Measurements from ENCODE around the gene GALNT2. TPM values are rescaled to one million over a fixed set of nuclear protein-coding genes. Genes with fewer than 3 reads are reported as not detected.
A peak's percentile ranks its signal among the peaks of the same experiment; 100 is the strongest.

Gene GALNT2
- total RNA-seq, 5 donors from 2014 or later (not counting 1 experiment from before 2014, with no cell fraction given): 22.2 to 29.7 (median 23.5) TPM

DNA sequence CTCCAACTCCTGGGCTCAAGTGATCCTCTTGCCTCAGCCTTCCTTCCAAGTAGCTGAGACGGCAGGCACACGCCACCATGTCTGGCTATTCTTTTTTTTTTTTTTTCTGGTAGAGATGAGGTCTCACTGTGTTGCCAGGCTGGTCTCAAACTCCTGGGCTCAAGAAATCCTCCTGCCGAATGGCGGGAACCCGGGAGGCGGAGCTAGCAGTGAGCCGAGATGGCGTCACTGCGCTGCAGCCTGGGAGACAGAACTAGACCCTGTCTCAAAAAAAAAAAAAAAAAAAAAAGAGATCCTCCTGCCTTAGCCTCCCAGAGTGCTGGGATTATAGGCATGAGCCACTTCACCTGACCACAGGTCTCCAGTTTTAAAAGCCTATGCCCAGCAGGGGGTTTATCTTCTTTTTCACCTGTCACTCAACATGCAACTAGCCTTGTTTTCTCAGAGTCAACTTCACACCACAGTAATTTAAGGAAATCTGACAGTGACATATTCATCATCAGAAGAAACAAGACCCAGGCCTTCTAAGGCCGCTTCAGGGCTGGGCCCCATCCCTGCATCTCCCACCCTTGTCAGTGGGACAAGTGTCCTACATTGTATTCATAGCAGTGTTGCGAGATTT is 38.3 kb upstream of the GALNT2 start:
- ChIA-PET CTCF (no interaction called here), POLR2A (no interaction called here)
- DNase-seq (no peak), ATAC-seq (replicated peaks in 1 of 4) (no peak)
- Histone ChIP-seq H3K4me1 (ENCODE audit: control insufficient read depth in 1 of 2, extremely low read depth in 1 of 2, insufficient read depth in 2 of 2, low read length in 2 of 2) (peaks cover 2 to 6% of the 10 kb centered on the region in 2 experiments), H3K4me3 (ENCODE audit: control insufficient read depth in 1 of 2, extremely low read depth in 1 of 2, low read length in 1 of 2) (no peak overlapping the region), H3K36me3 (ENCODE audit: control insufficient read depth in 2 of 2, extremely low read depth in 1 of 2, insufficient read depth in 1 of 2, low read length in 1 of 2) (no peaks in the 10 kb centered on the region), H3K27me3 (replicated peaks in 1 of 2; ENCODE audit: control insufficient read depth in 2 of 2, extremely low read depth in 1 of 2, insufficient read depth in 2 of 2, low read length in 1 of 2) (no peaks in the 10 kb centered on the region), H3K9me3 (no peaks in the 10 kb centered on the region), H3K27ac (ENCODE audit: low read length) (no peak overlapping the region)
- WGBS (ENCODE audit: insufficient coverage): 95% methylated on average over 3 of the region's 11 CpGs
- Mint-ChIP-seq H3K27ac (no peak overlapping the region), H3K4me1 (peaks cover 5 to 13% (median 6%) of the 10 kb centered on the region in 3 donors), H3K9me3 (peaks cover 0 to 10% (median 7%) of the 10 kb centered on the region in 3 donors), H3K27me3 (no peaks in the 10 kb centered on the region), H3K4me3 (no peak overlapping the region), H3K36me3 (no peaks in the 10 kb centered on the region)

DNA sequence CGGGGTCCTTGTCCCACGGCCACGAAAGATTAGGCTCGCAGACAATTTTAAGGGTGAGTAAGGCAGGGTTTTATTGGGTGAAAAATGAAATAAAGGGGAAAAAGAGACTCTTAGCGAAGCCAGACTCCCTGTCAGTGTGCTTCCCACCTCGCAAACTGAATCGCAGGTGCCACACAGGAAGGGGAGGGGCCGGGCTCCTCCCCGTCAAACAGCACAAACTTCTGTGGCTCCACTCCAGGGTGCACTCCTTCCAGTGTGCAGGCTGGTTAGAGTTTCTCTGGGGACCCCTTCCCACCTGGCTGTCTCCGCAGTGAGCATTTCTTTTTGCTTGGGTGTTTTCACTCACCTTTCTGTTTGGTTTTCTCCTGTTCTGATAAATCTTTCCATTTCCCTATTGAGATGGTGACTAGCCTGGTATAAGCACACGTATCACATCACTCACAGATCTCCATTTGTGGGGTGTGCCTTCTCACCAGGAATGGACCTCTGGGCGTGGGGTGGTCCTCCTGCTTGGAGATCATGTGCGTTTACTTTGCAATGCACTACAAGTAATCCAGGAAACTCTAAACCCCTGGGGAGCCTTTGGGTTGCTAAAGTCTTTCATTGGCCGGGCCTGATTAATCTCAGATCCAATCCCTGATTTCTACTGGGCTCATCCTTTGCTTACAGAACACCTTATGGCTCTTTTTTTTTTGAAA is 37.6 kb upstream of the GALNT2 start:
- Histone ChIP-seq H3K9me3 (no peaks in the 10 kb centered on the region), H3K36me3 (ENCODE audit: control insufficient read depth in 2 of 2, extremely low read depth in 1 of 2, insufficient read depth in 1 of 2, low read length in 1 of 2) (no peaks in the 10 kb centered on the region), H3K27me3 (replicated peaks in 1 of 2; ENCODE audit: control insufficient read depth in 2 of 2, extremely low read depth in 1 of 2, insufficient read depth in 2 of 2, low read length in 1 of 2) (no peaks in the 10 kb centered on the region), H3K27ac (ENCODE audit: low read length) (no peak overlapping the region), H3K4me1 (ENCODE audit: control insufficient read depth in 1 of 2, extremely low read depth in 1 of 2, insufficient read depth in 2 of 2, low read length in 2 of 2) (peaks cover 2 to 6% of the 10 kb centered on the region in 2 experiments), H3K4me3 (ENCODE audit: control insufficient read depth in 1 of 2, extremely low read depth in 1 of 2, low read length in 1 of 2) (no peak overlapping the region)
- POLR2A ChIA-PET: no interaction called here
- ATAC-seq (replicated peaks in 1 of 4) (peak; percentile 43 to 68 (median 54)), DNase-seq (peak in 8 of 35 experiments; percentile 2 to 13 (median 10))
- H3K27me3 Mint-ChIP-seq: no peaks in the 10 kb centered on the region
- H3K4me1 Mint-ChIP-seq: peaks cover 5 to 13% (median 6%) of the 10 kb centered on the region in 3 donors
- H3K4me3 Mint-ChIP-seq: no peak overlapping the region
- 57% methylated on average over 11 of the region's 14 CpGs for WGBS (ENCODE audit: insufficient coverage)
- H3K9me3 Mint-ChIP-seq: peaks cover 0 to 7% (median 6%) of the 10 kb centered on the region in 3 donors
- CTCF ChIA-PET: no interaction called here
- H3K36me3 Mint-ChIP-seq: no peaks in the 10 kb centered on the region
- no peak overlapping the region for H3K27ac Mint-ChIP-seq

DNA sequence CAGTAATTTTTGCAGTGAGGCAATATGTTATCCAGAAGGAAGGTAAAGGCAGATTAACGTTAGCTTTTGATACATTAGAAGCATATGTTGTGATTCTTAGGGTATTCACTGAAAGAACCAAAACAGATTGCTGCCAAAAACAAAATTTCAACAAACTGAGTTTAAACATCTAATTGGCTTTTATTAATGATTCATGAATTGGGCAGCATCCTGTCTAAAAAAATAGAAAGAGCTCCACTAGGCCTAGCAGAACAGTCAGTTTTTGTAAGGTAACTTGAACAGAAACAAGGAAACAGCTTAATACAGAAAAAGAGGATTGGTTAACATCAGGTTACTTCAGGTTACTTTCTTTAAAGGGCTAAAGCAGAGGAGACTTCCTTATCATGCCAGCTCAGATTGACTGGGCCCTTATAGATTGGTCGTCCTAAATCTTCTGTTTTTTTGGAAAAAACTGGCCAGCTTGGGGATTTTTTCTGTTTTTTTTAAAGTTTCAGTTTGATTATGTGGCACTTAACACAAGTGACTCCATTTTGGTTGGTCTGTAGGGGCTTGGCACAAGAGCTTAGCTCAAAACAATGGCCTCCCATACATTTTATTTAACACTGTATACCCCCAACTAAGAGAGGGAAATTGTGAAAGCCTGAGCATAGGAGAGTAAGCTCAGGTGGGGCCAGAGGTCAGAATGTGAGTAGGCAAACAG is 36.8 kb upstream of the GALNT2 start:
- POLR2A ChIA-PET: no interaction called here
- Histone ChIP-seq H3K4me1 (ENCODE audit: control insufficient read depth in 1 of 2, extremely low read depth in 1 of 2, insufficient read depth in 2 of 2, low read length in 2 of 2) (peaks cover 2 to 6% of the 10 kb centered on the region in 2 experiments), H3K36me3 (ENCODE audit: control insufficient read depth in 2 of 2, extremely low read depth in 1 of 2, insufficient read depth in 1 of 2, low read length in 1 of 2) (no peaks in the 10 kb centered on the region), H3K27ac (ENCODE audit: low read length) (no peak overlapping the region), H3K9me3 (no peaks in the 10 kb centered on the region), H3K4me3 (ENCODE audit: control insufficient read depth in 1 of 2, extremely low read depth in 1 of 2, low read length in 1 of 2) (no peak overlapping the region), H3K27me3 (replicated peaks in 1 of 2; ENCODE audit: control insufficient read depth in 2 of 2, extremely low read depth in 1 of 2, insufficient read depth in 2 of 2, low read length in 1 of 2) (no peaks in the 10 kb centered on the region)
- H3K27me3 Mint-ChIP-seq: no peaks in the 10 kb centered on the region
- ATAC-seq (replicated peaks in 1 of 4): no peak
- H3K4me1 Mint-ChIP-seq: peaks cover 5 to 13% (median 6%) of the 10 kb centered on the region in 3 donors
- CTCF ChIA-PET: no interaction called here
- no CpG with 5 or more reads among the region's 2 CpGs for WGBS (ENCODE audit: insufficient coverage)
- H3K9me3 Mint-ChIP-seq: peaks cover 0 to 10% (median 6%) of the 10 kb centered on the region in 3 donors
- DNase-seq: no peak
- no peak overlapping the region for H3K4me3 Mint-ChIP-seq
- no peaks in the 10 kb centered on the region for H3K36me3 Mint-ChIP-seq
- no peak overlapping the region for H3K27ac Mint-ChIP-seq

DNA sequence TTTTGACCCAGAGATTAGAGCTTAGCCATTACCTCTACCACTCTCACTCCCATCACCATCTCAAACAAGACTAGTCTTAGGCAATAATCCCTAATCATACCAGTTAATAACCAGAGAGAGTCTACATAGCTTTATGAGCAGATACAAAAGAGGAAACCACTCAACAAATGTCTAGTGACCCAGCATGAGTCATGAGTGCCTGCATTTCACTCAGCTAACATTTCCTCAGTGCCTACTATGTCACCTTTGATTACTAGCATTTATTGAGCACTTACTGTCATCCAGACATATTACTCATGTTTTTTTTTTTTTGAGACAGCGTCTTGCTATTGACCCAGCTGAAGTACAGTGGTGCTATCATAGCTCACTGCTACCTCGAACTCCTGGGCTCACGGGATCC is 35.9 kb upstream of the GALNT2 start:
- Histone ChIP-seq H3K27ac (ENCODE audit: low read length) (no peak overlapping the region), H3K9me3 (no peaks in the 10 kb centered on the region), H3K4me1 (ENCODE audit: control insufficient read depth in 1 of 2, extremely low read depth in 1 of 2, insufficient read depth in 2 of 2, low read length in 2 of 2) (peaks cover 2 to 6% of the 10 kb centered on the region in 2 experiments), H3K27me3 (replicated peaks in 1 of 2; ENCODE audit: control insufficient read depth in 2 of 2, extremely low read depth in 1 of 2, insufficient read depth in 2 of 2, low read length in 1 of 2) (no peaks in the 10 kb centered on the region), H3K4me3 (ENCODE audit: control insufficient read depth in 1 of 2, extremely low read depth in 1 of 2, low read length in 1 of 2) (no peak overlapping the region), H3K36me3 (ENCODE audit: control insufficient read depth in 2 of 2, extremely low read depth in 1 of 2, insufficient read depth in 1 of 2, low read length in 1 of 2) (no peaks in the 10 kb centered on the region)
- POLR2A ChIA-PET: no interaction called here
- Mint-ChIP-seq H3K4me1 (peaks cover 5 to 13% (median 6%) of the 10 kb centered on the region in 3 donors), H3K27me3 (no peaks in the 10 kb centered on the region), H3K9me3 (peaks cover under 1 to 12% (median 3%) of the 10 kb centered on the region in 3 donors), H3K27ac (no peak overlapping the region), H3K4me3 (no peak overlapping the region), H3K36me3 (no peaks in the 10 kb centered on the region)
- CTCF ChIA-PET: no interaction called here
- no peak for ATAC-seq (replicated peaks in 1 of 4)
- no peak for DNase-seq
- WGBS (ENCODE audit: insufficient coverage): 82% methylated on average over 2 of the region's 3 CpGs

DNA sequence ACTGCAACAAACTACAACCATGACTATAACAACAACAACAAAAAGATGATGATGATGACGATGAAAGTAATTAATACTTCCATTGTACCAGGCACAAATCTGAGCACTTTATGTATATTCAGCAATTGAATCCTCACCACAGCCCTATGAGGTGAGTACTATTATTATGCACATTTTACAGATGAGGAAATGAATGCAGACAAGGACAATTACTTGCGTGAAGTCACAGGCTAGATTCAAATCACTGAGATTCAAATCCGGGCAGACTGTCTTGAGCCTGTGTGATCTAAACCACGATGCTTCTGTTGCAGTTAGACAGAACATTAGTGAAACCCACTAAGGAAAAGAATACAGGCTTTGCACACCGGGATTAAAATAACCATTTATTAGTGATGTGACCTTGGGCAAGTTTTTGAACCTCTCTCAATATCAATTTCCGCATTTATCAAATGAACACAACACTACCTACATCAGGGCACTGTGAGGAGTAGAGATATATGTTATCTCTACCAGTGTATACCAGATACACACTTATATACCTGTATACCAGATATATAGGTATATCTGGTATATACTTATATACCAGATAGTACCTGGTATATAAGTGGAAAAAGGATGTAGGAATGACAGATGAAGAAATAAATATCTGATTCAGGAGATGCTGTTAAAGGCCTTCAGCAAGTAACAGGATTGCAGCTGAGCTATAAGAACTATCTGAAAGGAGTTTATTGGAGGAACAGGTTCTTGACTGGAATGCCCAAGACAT is 34.3 kb upstream of the GALNT2 start:
- DNase-seq (no peak), ATAC-seq (replicated peaks in 1 of 4) (no peak)
- H3K27me3 ChIP-seq (replicated peaks in 1 of 2; ENCODE audit: control insufficient read depth in 2 of 2, extremely low read depth in 1 of 2, insufficient read depth in 2 of 2, low read length in 1 of 2): no peaks in the 10 kb centered on the region
- H3K4me1 ChIP-seq (ENCODE audit: control insufficient read depth in 1 of 2, extremely low read depth in 1 of 2, insufficient read depth in 2 of 2, low read length in 2 of 2): peaks cover 2 to 6% of the 10 kb centered on the region in 2 experiments
- no peak overlapping the region for H3K27ac ChIP-seq (ENCODE audit: low read length)
- peaks cover 4 to 18% (median 5%) of the 10 kb centered on the region in 3 donors for H3K9me3 Mint-ChIP-seq
- no peaks in the 10 kb centered on the region for H3K27me3 Mint-ChIP-seq
- POLR2A ChIA-PET: no interaction called here
- H3K9me3 ChIP-seq: no peaks in the 10 kb centered on the region
- CTCF ChIA-PET: no interaction called here
- no peaks in the 10 kb centered on the region for H3K36me3 ChIP-seq (ENCODE audit: control insufficient read depth in 2 of 2, extremely low read depth in 1 of 2, insufficient read depth in 1 of 2, low read length in 1 of 2)
- WGBS (ENCODE audit: insufficient coverage): no CpG with 5 or more reads among the region's 6 CpGs
- H3K4me3 Mint-ChIP-seq: no peak overlapping the region
- no peak overlapping the region for H3K27ac Mint-ChIP-seq
- H3K4me1 Mint-ChIP-seq: peaks cover 5 to 13% (median 6%) of the 10 kb centered on the region in 3 donors
- no peak overlapping the region for H3K4me3 ChIP-seq (ENCODE audit: control insufficient read depth in 1 of 2, extremely low read depth in 1 of 2, low read length in 1 of 2)
- peaks cover 3% of the 10 kb centered on the region for H3K36me3 Mint-ChIP-seq

DNA sequence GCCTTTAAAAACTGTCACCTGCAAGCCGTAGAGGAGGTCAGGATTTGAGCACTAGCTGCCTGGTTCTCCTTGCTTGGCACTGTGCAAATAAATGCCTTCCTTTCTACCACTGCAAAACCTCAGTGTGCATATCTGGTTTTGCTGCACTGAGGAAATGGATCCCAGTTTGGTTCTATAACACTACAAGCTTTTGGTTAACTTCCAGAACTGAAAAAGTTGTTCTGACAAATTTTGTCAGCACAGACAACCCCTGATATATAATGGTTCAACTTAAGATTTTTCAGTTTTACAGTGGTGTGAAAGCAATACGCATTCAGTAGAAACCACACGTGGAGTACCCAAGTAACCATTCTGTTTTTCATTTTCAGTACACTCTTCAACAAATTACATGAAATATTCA is 29.8 kb upstream of the GALNT2 start:
- ATAC-seq (replicated peaks in 1 of 4) (no peak), DNase-seq (no peak)
- ChIA-PET POLR2A (no interaction called here), CTCF (no interaction called here)
- H3K9me3 Mint-ChIP-seq: peaks cover 4 to 18% (median 5%) of the 10 kb centered on the region in 3 donors
- H3K36me3 Mint-ChIP-seq: peaks cover 3% of the 10 kb centered on the region
- H3K4me1 Mint-ChIP-seq: no peaks in the 10 kb centered on the region
- H3K27ac Mint-ChIP-seq: no peak overlapping the region
- H3K27ac ChIP-seq (ENCODE audit: low read length): no peak overlapping the region
- H3K27me3 Mint-ChIP-seq: peaks cover 4 to 9% of the 10 kb centered on the region in 2 donors
- WGBS (ENCODE audit: insufficient coverage): 22% methylated on average over 1 of the region's 3 CpGs
- no peaks in the 10 kb centered on the region for H3K4me1 ChIP-seq (ENCODE audit: control insufficient read depth in 1 of 2, extremely low read depth in 1 of 2, insufficient read depth in 2 of 2, low read length in 2 of 2)
- H3K9me3 ChIP-seq: no peaks in the 10 kb centered on the region
- no peak overlapping the region for H3K4me3 Mint-ChIP-seq
- H3K4me3 ChIP-seq (ENCODE audit: control insufficient read depth in 1 of 2, extremely low read depth in 1 of 2, low read length in 1 of 2): no peak overlapping the region
- H3K36me3 ChIP-seq (ENCODE audit: control insufficient read depth in 2 of 2, extremely low read depth in 1 of 2, insufficient read depth in 1 of 2, low read length in 1 of 2): no peaks in the 10 kb centered on the region
- H3K27me3 ChIP-seq (replicated peaks in 1 of 2; ENCODE audit: control insufficient read depth in 2 of 2, extremely low read depth in 1 of 2, insufficient read depth in 2 of 2, low read length in 1 of 2): peaks cover 0 to 4% of the 10 kb centered on the region in 2 experiments

Measured in T-cell (primary cell).